KMS-11 (cell line): Measurements from ENCODE around the gene ADAM23.
A peak's percentile ranks its signal among the peaks of the same experiment; 100 is the strongest.

Source experiments
- H2AFZ ChIP-seq: fragments of 200-600 bp; sonication (generic); 2 replicates; pipeline ENCODE4 v1.6.1; 2016; ENCODE audit warnings: antibody characterized with exemption, mixed run types, low read depth
- H3K27ac ChIP-seq: fragments of 200-600 bp; sonication (generic); 2 replicates; pipeline ENCODE4 v1.6.1; 2016; ENCODE audit warnings: mild to moderate bottlenecking, mixed run types
- H3K27me3 ChIP-seq: fragments of 200-600 bp; sonication (generic); 2 replicates; pipeline ENCODE4 v1.6.1; 2017; ENCODE audit warnings: mild to moderate bottlenecking, low read depth, mixed run types, moderate library complexity; ENCODE audit not compliant: insufficient read depth
- H3K36me3 ChIP-seq: fragments of 200-600 bp; sonication (generic); 2 replicates; pipeline ENCODE4 v1.6.1; 2017; ENCODE audit warnings: mild to moderate bottlenecking, mixed run types; ENCODE audit not compliant: insufficient read depth
- H3K4me1 ChIP-seq: fragments of 200-600 bp; sonication (generic); 2 replicates; pipeline ENCODE4 v1.6.1; 2016; ENCODE audit warnings: mild to moderate bottlenecking, low read depth, mixed run types; ENCODE audit not compliant: poor library complexity, severe bottlenecking
- H3K4me2 ChIP-seq: fragments of 200-600 bp; sonication (generic); 2 replicates; pipeline ENCODE4 v1.7.0; 2016; ENCODE audit warnings: mild to moderate bottlenecking, mixed run types
- H3K4me3 ChIP-seq: fragments of 200-600 bp; sonication (generic); IDR thresholded peaks from 2 replicates; pipeline ENCODE4 v1.6.1; 2017; ENCODE audit warnings: low read depth, low read length, mixed read lengths; ENCODE audit not compliant: insufficient read depth
- H3K79me2 ChIP-seq: fragments of 200-600 bp; sonication (generic); 2 replicates; pipeline ENCODE4 v1.6.1; 2016; ENCODE audit warnings: low read depth, mixed run types; ENCODE audit not compliant: insufficient read depth
- H3K9ac ChIP-seq: fragments of 200-600 bp; sonication (generic); 2 replicates; pipeline ENCODE4 v1.6.1; 2016; ENCODE audit warnings: mild to moderate bottlenecking, mixed run types
- H4K20me1 ChIP-seq: fragments of 200-600 bp; sonication (generic); 2 replicates; pipeline ENCODE4 v1.6.1; 2016; ENCODE audit warnings: mild to moderate bottlenecking, mixed run types; ENCODE audit not compliant: insufficient read depth
- TF ChIP-seq, protein P1 (sequence below): fragments of 200-600 bp; sonication (generic); conservative IDR thresholded peaks from 2 replicates; pipeline ENCODE4 v1.6.1; 2017; ENCODE audit warnings: low read depth, mild to moderate bottlenecking, antibody characterized with exemption, low read length, moderate library complexity, mixed read lengths

ADAM23 gene

DNA sequence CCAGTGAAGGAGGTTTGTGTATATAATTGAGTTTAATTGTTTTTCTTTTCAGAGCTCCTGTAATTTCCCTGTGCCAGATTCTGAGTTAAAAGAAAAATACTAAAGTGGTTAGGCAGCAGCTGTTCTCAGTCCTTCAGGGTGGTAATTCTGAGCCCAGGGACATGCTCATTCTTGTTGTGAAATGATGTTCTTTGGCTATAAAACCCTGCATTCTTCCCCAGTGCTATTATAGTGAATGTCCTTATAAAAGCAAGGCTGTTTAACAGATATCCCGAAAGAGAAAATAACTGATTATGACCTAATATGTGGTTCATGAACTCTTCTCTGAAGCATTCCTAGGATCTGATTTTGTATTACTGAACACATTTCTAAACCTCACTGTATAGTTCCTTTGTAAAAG lies 34.0 kb downstream of the ADAM23 start:
- no peak overlapping the region for H3K9ac ChIP-seq
- H3K27ac ChIP-seq = no peak overlapping the region
- no peak overlapping the region for H2AFZ ChIP-seq
- TF ChIP-seq, protein P1, sequence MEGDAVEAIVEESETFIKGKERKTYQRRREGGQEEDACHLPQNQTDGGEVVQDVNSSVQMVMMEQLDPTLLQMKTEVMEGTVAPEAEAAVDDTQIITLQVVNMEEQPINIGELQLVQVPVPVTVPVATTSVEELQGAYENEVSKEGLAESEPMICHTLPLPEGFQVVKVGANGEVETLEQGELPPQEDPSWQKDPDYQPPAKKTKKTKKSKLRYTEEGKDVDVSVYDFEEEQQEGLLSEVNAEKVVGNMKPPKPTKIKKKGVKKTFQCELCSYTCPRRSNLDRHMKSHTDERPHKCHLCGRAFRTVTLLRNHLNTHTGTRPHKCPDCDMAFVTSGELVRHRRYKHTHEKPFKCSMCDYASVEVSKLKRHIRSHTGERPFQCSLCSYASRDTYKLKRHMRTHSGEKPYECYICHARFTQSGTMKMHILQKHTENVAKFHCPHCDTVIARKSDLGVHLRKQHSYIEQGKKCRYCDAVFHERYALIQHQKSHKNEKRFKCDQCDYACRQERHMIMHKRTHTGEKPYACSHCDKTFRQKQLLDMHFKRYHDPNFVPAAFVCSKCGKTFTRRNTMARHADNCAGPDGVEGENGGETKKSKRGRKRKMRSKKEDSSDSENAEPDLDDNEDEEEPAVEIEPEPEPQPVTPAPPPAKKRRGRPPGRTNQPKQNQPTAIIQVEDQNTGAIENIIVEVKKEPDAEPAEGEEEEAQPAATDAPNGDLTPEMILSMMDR = no peak
- no peaks in the 10 kb centered on the region for H3K27me3 ChIP-seq
- no peak overlapping the region for H3K4me3 ChIP-seq
- H4K20me1 ChIP-seq = no peaks in the 10 kb centered on the region
- peaks cover 22% of the 10 kb centered on the region for H3K4me1 ChIP-seq
- no peaks in the 10 kb centered on the region for H3K79me2 ChIP-seq
- H3K4me2 ChIP-seq = no peak overlapping the region
- H3K36me3 ChIP-seq = no peaks in the 10 kb centered on the region

DNA sequence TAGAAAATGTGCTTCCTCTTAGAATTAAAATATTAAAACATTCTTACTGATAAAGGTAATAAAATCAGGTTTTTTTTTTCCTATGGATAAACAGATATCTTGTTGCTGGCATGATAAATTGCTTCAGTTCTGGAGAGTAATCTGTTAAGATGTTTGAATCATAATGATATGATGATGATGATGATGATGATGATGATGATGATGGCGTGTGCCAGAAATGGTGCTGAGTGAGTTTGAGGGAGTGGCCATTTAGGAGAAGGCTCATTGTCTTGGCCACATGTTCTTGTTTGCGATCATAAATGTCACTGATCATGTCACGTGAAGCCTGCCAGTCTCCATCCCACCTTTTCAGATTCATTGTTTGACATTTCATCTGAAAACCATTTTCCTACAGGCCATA lies 35.0 kb downstream of the ADAM23 start:
- Histone ChIP-seq H3K4me1 (peaks cover 32% of the 10 kb centered on the region), H3K79me2 (no peaks in the 10 kb centered on the region), H3K4me3 (no peak overlapping the region), H3K4me2 (no peak overlapping the region), H3K27ac (no peak overlapping the region), H3K9ac (no peak overlapping the region), H4K20me1 (no peaks in the 10 kb centered on the region), H3K27me3 (no peaks in the 10 kb centered on the region), H3K36me3 (no peaks in the 10 kb centered on the region), H2AFZ (no peak overlapping the region)
- TF ChIP-seq, protein P1 = no peak

DNA sequence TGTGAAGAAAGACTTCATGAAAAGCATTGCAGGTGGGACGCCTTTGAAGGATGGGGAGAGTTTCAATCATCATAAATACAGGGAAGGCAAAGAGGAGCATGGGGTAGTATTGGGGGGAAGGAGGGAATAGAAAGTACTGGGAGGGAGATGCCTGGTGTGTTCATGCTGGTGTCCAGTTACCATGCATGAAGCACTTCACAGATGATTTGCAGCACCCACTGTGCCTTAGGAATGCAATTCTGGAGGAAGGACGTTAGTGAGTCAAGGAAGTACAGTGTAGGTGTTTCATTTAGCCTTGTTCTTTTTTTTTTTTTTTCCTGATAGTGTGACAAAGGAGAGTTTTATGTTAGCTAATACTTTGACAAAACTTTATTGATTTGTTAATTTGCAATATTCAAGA lies 36.8 kb downstream of the ADAM23 start:
- Histone ChIP-seq H3K4me3 (no peak overlapping the region), H3K27ac (no peak overlapping the region), H3K27me3 (no peaks in the 10 kb centered on the region), H3K36me3 (no peaks in the 10 kb centered on the region), H3K9ac (no peak overlapping the region), H3K79me2 (no peaks in the 10 kb centered on the region), H3K4me1 (peaks cover 37% of the 10 kb centered on the region), H3K4me2 (no peak overlapping the region), H4K20me1 (no peaks in the 10 kb centered on the region), H2AFZ (no peak overlapping the region)
- TF ChIP-seq, protein P1 = no peak

DNA sequence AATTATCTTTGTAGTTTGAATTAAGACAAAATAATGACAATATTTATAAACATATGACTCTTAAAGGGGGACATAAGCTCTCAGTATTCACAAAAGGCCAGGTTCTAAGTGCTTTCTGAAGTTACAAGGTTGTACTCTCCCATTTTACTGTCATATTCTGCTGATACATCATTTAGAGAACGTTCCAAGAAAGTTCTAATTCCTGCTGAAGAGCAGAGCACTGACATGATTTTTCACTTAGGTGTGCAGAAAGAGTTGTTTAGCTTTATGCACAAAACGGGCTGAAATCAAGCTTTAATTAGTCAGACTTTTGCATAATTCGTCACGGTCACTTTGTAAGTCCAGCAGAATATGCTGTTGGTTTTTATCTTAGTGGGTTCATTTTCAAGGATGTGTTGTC lies 37.3 kb downstream of the ADAM23 start:
- H3K4me1 ChIP-seq = peaks cover 37% of the 10 kb centered on the region

More for the DNA sequence above, 37.3 kb downstream of the ADAM23 start:
- no peak overlapping the region for H2AFZ ChIP-seq
- H4K20me1 ChIP-seq = no peaks in the 10 kb centered on the region
- H3K79me2 ChIP-seq = no peaks in the 10 kb centered on the region
- TF ChIP-seq, protein P1 = no peak
- no peak overlapping the region for H3K27ac ChIP-seq
- H3K36me3 ChIP-seq = no peaks in the 10 kb centered on the region
- H3K4me3 ChIP-seq = no peak overlapping the region
- no peaks in the 10 kb centered on the region for H3K27me3 ChIP-seq
- H3K4me2 ChIP-seq = peak overlapping the region; percentile 59; the same call in 1 of the 2 replicates
- H3K9ac ChIP-seq = no peak overlapping the region
